Middle frontal gyrus (tissue), 1 donor: ENCODE results near the gene PLGRKT.
"Not testable (repeated sequence)": the region's sequence is repeated elsewhere in the genome, so short reads cannot be mapped to it uniquely, and the experiment has no call there.

Experiments
- DNase-seq: peaks from one replicate; pipeline ENCODE4 v3.0.0-alpha.2; 2015; ENCODE audit warnings: low spot score; ENCODE audit errors: extremely low spot score

The PLGRKT gene

DNA sequence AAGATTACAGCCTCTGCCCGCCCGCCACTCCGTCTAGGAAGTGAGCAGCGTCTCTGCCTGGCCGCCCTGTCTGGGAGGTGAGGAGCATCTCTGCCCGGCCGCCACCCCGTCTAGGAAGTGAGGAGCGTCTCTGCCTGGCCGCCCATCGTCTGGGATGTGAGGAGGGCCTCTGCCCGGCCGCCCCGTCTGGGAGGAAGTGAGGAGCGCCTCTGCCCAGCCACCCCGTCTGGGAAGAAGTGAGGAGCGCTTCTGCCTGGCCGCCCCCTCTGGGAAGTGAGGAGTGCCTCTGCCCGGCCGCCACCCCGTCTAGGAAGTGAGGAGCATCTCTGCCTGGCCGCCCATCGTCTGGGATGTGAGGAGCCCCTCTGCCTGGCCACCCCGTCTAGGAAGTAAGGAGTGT lies 4.8 kb downstream of the PLGRKT start:
- not testable (repeated sequence) for DNase-seq

GRCh38 chr9:5430912-5431311 lies 6.8 kb downstream of the PLGRKT start:
- DNase-seq, result no peak

DNA sequence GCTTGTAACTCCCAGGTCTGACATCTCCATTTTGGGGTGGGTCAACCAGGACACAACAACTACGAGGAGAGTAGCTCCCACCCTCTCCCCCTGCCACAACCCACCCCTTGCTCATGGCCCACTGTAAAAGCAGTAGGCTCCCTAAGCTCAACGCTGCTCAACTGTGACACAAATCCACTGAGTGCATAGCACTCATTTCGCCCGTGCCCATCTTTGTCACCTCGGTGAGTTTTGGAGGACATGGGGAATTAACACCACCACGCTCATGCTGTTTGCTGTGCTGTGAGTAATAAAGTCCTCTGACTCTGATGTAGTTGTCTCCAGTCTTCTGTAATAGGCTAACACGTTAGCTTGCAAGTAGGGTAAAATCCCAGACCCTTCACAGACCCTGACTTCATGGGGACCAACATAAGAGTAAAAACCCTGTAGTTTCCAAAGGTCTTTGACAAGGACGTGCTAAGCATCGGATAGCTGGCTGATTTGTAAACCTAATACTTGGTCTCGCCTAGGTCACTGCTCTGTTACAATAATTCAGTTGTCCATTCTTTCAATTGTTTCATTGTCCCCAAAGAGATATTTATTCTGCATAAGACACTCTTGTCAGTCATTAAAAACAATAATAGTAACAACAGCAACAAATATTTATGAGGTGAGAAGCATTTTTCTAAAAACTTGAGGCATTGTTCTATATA lies 7.7 kb downstream of the PLGRKT start:
- DNase-seq, result no peak

- DNase-seq, result no peak
Observed at GRCh38 chr9:5428794-5429528, 8.8 kb downstream of the PLGRKT start.

GRCh38 chr9:5428172-5428571 lies 9.6 kb downstream of the PLGRKT start:
- DNase-seq, result no peak

- no peak for DNase-seq
Observed at GRCh38 chr9:5427005-5427404, 10.7 kb downstream of the PLGRKT start.

- no peak for DNase-seq
Observed at GRCh38 chr9:5425006-5425628, 12.6 kb downstream of the PLGRKT start.

DNA sequence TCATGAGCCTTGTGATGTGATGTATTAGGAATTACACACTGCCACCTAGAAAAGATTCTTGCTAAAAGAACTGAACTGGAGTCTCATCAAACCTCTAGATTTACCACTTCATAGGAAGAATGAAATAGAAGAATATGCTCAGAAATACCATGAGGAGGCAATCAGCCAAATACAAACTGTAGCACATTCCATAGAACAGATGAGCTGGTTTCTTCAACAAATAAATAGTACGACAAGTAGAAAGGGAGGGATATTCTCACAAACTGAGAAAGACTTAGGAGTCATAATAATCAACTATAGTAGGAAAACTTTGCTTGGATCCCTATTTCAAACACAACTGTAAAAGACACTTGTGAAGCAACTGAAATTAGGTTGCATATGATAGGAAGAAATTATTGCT lies 15.4 kb downstream of the PLGRKT start:
- DNase-seq, result no peak

- DNase-seq, result no peak
Observed at GRCh38 chr9:5421163-5421562, 16.6 kb downstream of the PLGRKT start.

DNA sequence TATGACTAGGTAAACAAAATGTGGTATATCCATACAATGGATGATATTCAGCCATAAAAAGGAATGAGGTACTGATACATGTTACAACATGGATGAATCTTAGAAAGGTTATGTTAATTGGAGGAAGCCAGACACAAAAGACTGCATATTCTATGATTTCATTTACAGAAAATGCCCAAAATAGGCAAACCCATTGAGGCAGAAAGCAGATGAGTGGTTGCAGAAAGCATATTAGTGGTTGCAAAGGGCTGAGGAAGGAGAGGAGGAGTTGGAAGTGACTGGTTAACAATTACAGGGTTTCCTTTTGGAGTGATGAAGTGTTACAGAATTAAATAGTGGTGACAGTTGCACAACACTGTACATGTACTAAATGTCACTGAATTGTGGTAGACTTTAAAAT lies 17.7 kb downstream of the PLGRKT start:
- DNase-seq, result no peak

DNA sequence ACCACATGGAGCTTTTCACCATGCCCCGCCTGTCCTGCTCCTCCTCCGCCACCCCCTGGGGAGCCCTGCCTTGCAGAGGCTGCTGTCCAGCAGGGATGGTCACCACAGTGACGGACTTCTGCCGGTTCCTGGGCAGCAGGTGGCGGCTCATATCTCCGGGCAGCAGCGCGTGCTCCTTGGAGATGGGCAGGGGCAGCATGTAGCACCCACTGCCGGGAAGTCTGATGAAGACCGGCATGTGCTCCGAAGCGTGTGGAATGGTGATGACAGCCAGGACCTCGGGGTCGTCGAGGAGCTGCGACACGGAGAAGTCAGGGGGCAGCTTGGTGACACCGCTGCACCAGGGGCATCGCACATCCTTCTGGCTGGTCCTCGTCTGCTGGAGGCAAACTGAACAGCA lies 19.2 kb downstream of the PLGRKT start:
- no peak for DNase-seq

DNA sequence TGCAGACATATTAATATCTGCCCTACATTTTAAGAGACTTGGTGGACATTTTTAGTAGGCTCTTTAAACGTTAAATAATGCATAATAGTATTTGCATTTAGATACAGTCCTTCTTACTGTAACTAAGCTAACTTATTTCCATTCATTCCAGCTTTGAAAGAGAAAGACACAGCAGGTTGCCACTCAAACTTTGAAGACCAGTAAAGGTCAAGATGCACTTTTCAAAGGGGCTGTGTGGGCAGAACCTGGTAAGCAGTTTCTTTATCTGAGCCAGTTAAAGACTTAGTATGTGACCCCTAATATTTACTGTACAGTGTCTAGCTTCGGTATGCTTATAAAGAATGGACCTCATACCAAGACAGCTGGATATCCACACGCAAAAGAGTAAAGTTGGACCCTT lies 20.8 kb downstream of the PLGRKT start:
- no peak for DNase-seq

DNA sequence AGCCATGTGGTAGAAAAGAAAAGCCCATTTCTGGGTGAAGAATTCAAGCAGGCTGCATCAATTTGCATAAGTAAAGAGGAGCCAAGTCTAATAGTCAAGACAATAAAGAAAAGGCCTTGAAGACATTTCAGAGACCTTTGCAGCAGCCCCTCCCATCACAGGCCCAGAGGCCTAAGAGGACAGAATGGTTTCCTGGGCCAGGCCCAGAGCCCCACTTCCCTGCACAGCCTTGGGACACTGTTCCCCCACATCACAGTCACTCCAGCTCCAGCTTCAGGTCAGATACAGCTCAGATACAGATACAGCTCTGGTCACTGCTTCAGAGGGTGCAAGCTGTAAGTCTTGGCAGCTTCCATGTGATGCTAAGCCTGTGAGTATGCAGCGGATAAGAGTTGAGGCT lies 29.1 kb downstream of the PLGRKT start:
- no peak for DNase-seq

DNA sequence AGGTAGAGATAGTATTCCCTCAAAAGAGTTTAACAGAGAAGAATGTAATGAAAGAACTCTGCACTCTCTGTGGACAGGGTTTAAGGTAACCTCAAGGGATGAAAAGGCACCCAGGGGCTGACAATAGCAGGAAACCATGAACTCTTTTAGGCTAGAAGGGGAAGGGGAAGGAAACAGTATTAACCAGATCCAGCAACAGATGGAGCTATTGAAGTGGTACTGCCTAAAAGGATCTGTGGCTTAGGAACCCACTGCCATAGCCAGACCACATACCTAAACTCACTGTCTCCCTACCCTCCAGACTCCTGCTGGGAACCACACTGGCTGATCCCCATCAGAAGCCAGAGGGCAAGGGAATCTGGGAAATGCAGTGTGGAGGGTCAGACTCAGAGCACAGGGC lies 35.5 kb downstream of the PLGRKT start:
- no peak for DNase-seq

DNA sequence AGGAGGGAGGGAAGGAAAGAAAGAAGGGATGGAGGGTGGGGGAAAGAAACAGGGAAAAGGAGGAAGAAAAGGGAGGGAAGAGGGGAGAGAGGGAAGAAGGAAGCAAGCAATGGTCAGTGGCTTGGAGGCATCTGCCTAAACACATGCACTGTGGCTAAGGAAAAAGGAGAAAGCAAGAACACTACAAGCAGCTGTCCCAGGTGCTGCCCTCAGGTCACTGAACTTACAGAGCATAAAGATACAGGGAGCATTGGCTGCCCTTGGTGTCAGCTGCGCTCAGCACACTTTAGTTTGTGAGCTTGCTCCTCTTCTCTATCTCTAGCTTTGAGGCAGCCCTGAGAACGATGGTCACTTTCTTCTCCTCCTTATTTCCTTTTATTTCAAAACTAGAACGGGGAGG lies 40.2 kb downstream of the PLGRKT start:
- not testable (repeated sequence) for DNase-seq

DNA sequence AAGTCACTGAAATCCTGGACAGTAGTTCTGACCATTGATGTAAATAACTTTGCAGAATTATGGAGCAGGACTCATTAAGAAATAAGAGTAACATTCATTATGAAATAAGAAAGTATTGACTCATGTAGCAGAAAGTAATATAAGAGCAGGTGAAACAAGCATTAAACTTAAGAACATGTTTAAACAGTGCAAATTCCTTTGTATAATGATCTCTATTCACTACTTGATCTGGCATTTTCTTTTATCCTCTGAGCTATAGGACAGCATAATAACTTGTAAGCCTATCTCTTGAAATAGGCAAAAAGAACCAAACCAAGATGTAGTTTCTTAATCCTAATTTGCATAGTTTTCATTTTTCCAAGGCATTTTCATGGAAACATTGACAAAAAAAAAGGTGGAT lies 42.3 kb downstream of the PLGRKT start:
- no peak for DNase-seq

DNA sequence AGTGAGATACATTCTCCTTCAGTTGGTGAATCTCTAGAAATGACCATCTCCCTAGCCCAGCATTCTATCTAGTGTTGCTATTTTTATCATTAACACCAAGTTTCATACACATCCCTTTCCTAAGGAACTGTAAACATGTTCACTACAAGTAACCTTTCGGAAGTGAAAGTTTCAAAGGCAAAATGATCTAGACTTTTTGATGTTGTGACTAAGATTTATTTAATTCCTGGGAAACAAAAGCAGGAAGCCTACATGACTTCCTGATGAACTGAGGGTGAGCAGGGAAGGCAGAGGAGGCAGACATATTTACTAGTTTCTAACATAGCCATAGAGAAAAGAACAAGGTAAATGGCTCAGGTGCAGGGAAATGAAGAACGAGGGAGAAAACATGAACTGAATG lies 43.7 kb downstream of the PLGRKT start:
- DNase-seq, result not testable (repeated sequence)

GRCh38 chr9:5393497-5393896 lies 44.2 kb downstream of the PLGRKT start:
- DNase-seq, result no peak

DNA sequence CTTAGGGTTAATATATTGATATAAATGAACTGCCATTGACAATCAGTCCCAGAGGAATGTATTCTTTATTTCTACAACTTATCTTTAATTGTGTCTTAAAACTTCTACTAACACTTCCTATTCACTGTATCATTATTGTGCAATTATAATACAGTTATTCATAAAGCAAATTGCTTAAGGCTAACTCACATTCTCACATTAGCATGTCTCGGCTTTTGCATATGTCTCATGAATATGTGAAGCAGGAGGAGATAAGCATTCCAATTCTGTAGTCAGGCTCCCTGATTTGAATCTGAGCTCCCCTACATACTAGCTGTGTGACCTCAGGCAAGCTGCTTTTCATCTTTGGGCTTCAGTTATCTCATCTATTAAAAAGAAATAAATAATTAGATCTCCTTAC lies 45.4 kb downstream of the PLGRKT start:
- no peak for DNase-seq

- DNase-seq, result no peak
Observed at GRCh38 chr9:5389109-5389732, 48.5 kb downstream of the PLGRKT start.

DNA sequence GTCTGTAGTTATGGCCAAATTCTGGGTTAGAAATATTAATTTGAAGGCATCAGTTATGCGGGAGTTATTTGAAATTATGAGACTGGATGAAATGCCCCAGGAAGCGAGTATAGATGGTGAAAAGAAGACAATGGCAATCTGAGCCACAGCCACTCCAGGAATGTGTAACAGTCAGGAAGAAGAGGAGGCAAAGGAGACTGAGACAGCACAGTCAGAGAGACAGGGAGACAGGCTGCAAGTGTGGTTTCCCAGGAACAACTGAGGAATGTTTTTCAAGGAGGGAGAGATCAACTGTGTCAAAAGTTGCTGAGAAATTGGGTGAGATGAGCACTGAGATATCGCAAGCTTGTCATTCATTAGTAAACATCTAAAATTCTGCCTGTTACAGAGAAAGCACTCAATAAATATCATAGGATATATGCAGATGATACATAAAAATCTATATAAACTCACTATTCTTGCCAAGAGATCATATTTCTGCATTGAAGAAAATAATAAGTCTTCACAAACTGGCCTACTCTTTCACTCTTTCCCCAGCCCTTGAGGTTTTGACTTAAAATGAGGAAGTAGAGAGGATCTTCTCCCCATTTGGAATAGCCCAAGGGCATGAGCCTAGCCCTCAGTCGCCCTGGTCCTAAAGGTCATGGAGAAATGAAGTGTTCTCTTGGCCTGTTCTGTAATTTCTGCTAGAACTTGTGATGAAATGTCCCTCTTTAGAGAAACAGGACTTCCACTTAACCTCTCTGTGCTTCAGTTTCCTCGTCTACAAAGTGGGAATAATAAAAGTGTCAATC lies 49.5 kb downstream of the PLGRKT start:
- DNase-seq, result no peak
